DND-41 (cell line): ENCODE measurements around the gene ALPL.

Experiments
- ATAC-seq: fragments of 200-7000 bp; cut with Tn5 transposase; 3 replicates; pipeline ENCODE4 v1.9.1; 2021; ENCODE audit warnings: low read depth; ENCODE audit not compliant: insufficient read depth
- DNase-seq: peaks from one replicate; pipeline ENCODE4 v3.0.0-alpha.2; 2020
- H2AFZ ChIP-seq: 2 replicates; pipeline ENCODE4 v1.6.0; 2012; ENCODE audit warnings: low read depth, low read length
- H3K27ac ChIP-seq: 2 replicates; pipeline ENCODE4 v1.5.1; 2012; ENCODE audit warnings: low read length, inconsistent platforms
- H3K27me3 ChIP-seq: fragments of 200-600 bp; sonication (generic); 2 replicates; pipeline ENCODE4 v1.6.0; 2012; ENCODE audit warnings: low read length, mild to moderate bottlenecking, inconsistent platforms; ENCODE audit not compliant: insufficient read depth, poor library complexity
- H3K36me3 ChIP-seq: 2 replicates; pipeline ENCODE4 v1.5.1; 2012; ENCODE audit warnings: low read length, inconsistent platforms; ENCODE audit not compliant: insufficient read depth
- H3K4me1 ChIP-seq: 2 replicates; pipeline ENCODE4 v1.5.1; 2012; ENCODE audit warnings: mild to moderate bottlenecking, low read length; ENCODE audit not compliant: insufficient read depth
- H3K4me2 ChIP-seq: 2 replicates; pipeline ENCODE4 v1.6.0; 2012; ENCODE audit warnings: mild to moderate bottlenecking, moderate library complexity, low read length, inconsistent platforms; ENCODE audit not compliant: insufficient read depth
- H3K4me3 ChIP-seq, 2 experiments: fragments of 200-600 bp in 1 of 2; shearing (Covaris generic) in 1 of 2; 2 replicates each; pipeline ENCODE4 v1.5.1; 2012 to 2016; ENCODE audit warnings: inconsistent platforms in 2 of 2, low read length in 2 of 2, mild to moderate bottlenecking in 2 of 2, low read depth in 1 of 2, moderate library complexity in 1 of 2
- H3K79me2 ChIP-seq: 2 replicates; pipeline ENCODE4 v1.6.0; 2012; ENCODE audit warnings: low read length, inconsistent platforms; ENCODE audit not compliant: insufficient read depth
- H3K9ac ChIP-seq: 2 replicates; pipeline ENCODE4 v1.6.0; 2012; ENCODE audit warnings: low read depth, mild to moderate bottlenecking, inconsistent platforms, low read length, moderate library complexity
- H3K9me3 ChIP-seq: 2 replicates; pipeline ENCODE4 v1.5.1; 2012; ENCODE audit warnings: low read length, moderate library complexity, mild to moderate bottlenecking, inconsistent platforms; ENCODE audit not compliant: insufficient read depth, severe bottlenecking
- H4K20me1 ChIP-seq: 2 replicates; pipeline ENCODE4 v1.6.0; 2012; ENCODE audit warnings: low read length; ENCODE audit not compliant: insufficient read depth
- EZH2 ChIP-seq: IDR thresholded peaks from 3 replicates; pipeline ENCODE4 v1.6.1; 2012; ENCODE audit warnings: borderline replicate concordance, low read depth, mild to moderate bottlenecking, moderate library complexity, low read length, inconsistent platforms; ENCODE audit not compliant: severe bottlenecking
- TF ChIP-seq, protein P1 (sequence below): IDR thresholded peaks from 2 replicates; pipeline ENCODE4 v1.5.1; 2012; ENCODE audit warnings: borderline replicate concordance, low read length, moderate library complexity, mild to moderate bottlenecking; ENCODE audit not compliant: poor library complexity, severe bottlenecking; ENCODE audit errors: extremely low read depth

Gene ALPL

DNA sequence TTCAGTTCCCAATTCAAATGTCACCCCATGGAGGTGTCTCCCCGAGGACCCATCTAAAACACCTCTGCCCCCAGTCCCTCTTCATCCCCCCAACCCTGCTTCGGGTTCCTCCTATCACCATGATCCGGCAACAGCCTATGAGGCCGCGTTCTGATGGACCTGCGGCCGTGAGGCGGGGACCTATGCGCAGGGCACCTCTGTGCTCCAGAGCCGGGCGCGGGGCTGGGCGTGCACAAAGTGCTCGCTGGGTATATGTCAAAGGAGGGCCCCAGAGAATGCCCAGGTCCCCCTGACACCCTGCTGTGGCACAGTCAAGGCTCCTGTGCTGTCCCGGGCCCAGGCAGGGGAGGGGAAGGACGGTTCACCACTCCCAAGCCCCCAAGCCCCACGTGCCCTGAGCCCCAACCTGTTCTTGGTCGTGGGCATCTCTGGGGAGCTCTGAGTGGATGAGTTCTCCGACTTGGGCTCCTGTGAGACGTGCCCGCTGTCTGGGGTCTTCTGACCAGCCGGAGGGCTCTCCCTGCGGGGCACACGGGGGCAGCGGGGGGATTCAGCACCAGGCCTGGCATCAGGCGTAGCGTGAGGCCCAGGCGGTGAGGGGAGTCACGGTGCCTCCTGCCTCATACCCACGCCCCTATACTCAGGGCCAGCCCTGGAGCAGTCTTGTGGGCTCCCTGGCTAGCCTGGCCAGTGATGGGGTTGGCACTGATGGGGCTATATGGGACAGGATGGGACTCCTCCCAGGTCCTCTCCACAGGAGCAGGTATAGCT, 92.2 kb downstream of the ALPL start:
- Histone ChIP-seq H3K9ac (no peak overlapping the region), H2AFZ (no peak overlapping the region), H4K20me1 (peaks cover 4% of the 10 kb centered on the region), H3K4me1 (no peaks in the 10 kb centered on the region), H3K27ac (no peak overlapping the region), H3K36me3 (no peaks in the 10 kb centered on the region), H3K27me3 (no peaks in the 10 kb centered on the region), H3K9me3 (no peaks in the 10 kb centered on the region), H3K79me2 (no peaks in the 10 kb centered on the region), H3K4me2 (no peak overlapping the region), H3K4me3 (no peak overlapping the region)
- DNase-seq = no peak
- no peak for ATAC-seq
- TF ChIP-seq, protein P1, sequence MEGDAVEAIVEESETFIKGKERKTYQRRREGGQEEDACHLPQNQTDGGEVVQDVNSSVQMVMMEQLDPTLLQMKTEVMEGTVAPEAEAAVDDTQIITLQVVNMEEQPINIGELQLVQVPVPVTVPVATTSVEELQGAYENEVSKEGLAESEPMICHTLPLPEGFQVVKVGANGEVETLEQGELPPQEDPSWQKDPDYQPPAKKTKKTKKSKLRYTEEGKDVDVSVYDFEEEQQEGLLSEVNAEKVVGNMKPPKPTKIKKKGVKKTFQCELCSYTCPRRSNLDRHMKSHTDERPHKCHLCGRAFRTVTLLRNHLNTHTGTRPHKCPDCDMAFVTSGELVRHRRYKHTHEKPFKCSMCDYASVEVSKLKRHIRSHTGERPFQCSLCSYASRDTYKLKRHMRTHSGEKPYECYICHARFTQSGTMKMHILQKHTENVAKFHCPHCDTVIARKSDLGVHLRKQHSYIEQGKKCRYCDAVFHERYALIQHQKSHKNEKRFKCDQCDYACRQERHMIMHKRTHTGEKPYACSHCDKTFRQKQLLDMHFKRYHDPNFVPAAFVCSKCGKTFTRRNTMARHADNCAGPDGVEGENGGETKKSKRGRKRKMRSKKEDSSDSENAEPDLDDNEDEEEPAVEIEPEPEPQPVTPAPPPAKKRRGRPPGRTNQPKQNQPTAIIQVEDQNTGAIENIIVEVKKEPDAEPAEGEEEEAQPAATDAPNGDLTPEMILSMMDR = no peak
- no peak for TF ChIP-seq EZH2

DNA sequence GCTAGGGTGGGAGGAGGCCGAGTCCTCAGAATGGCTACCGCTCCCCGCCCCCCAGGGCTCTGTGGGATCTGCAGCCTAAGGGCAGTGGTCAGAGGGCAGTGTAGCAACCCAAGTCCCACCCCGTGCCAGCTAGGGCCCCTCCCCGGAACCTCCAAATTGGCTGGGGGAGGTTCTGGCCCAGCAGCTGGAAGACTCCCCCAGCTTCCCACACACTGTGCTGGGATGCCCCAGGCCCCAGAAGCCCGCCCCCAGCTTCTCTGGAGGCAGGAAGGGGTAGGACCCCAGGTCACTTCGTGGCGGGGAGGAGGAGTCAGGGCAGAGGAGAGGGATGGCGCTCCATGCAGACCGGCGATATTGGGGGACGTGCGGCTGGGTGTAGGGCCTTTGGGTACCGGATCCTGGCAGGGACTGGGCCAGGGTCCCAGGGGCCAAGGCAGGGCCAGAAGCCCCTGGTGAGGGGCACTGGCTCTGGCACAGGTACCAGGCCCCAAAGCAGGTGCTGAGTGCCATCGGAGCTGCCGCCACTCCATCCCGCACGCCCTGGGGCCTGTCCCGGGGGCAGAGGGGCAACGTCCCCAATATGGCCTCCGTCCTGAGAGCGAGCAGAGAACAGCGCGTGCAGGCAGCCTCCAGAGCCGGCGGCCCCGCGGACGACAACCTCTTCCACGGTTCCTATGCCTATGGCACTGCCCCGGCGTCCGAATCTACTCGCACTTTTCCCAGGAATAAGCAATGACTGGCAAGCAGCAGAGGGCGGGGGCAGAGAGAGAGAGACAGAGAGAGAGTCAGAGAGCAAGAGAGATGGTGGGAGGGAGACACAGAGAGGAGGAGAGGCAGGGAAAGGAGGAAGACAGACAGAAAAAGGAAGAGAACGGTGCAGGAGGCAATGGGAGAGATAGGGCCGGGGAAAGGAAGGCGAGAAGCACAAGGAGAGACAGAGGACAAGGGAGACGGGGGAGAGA, 94.2 kb downstream of the ALPL start:
- no peak for ATAC-seq
- no peak for DNase-seq
- no peak for TF ChIP-seq EZH2
- TF ChIP-seq, protein P1 = no peak

DNA sequence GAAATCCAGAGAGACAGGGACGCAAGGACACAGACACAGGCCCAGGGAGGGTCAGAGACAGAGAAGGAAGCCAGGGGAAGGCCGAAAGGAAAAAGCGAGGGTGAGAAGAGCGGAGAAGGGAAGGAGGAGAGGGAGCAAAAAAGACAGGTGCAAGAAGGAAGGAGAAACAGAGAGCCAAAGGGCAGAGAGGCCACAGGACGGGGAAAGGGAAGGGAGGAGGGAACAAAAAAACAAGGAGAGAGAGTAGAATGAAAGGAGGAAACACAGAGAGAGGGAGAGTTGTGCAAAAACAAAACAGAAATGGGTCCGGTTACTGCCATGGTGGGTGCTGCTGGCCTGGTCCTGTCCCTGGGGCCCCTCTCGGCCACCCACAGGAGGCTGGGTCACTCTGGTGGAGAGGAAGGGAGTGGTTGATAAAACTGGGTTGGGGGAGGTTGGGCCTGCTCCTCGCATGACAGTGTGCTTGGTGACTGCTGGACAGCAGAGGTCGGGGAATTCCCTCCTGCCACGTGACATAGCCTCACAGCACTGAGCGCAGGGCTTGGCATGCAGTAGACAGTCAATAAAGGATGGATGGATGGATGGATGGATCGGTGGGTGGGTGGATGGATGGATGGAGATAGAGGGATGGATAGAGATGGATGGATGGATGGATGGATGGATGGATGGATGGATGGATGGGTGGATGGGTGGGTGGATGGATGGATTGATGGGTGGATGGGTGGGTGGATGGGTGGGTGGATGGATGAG, 95.2 kb downstream of the ALPL start:
- Histone ChIP-seq H2AFZ (no peak overlapping the region), H3K9ac (no peak overlapping the region), H3K4me3 (no peak overlapping the region), H3K27me3 (no peaks in the 10 kb centered on the region), H3K36me3 (no peaks in the 10 kb centered on the region), H3K27ac (no peak overlapping the region), H3K79me2 (no peaks in the 10 kb centered on the region), H4K20me1 (no peaks in the 10 kb centered on the region; the same call in 1 of the 2 replicates), H3K4me2 (no peak overlapping the region), H3K4me1 (no peaks in the 10 kb centered on the region), H3K9me3 (no peaks in the 10 kb centered on the region)
- TF ChIP-seq EZH2 = no peak
- TF ChIP-seq, protein P1 = no peak
- DNase-seq (no peak), ATAC-seq (no peak)

More for the DNA sequence above, 94.2 kb downstream of the ALPL start:
- Histone ChIP-seq H4K20me1 (no peaks in the 10 kb centered on the region; the same call in 1 of the 2 replicates), H2AFZ (no peak overlapping the region), H3K4me3 (no peak overlapping the region), H3K27ac (no peak overlapping the region), H3K9me3 (no peaks in the 10 kb centered on the region), H3K79me2 (no peaks in the 10 kb centered on the region), H3K4me2 (no peak overlapping the region), H3K27me3 (no peaks in the 10 kb centered on the region), H3K36me3 (no peaks in the 10 kb centered on the region), H3K4me1 (no peaks in the 10 kb centered on the region), H3K9ac (no peak overlapping the region)
